Measurements from ENCODE around the gene AHI1.

- TF ChIP-seq EZH2 (IDR thresholded peaks at IDR 0.05; ENCODE audit: low read length, missing control alignments), result no peak
- no peak for TF ChIP-seq CTCF (conservative IDR thresholded peaks at IDR 0.05 in 1 of 2, IDR thresholded peaks at IDR 0.05 in 1 of 2; ENCODE audit: low read depth in 1 of 2, low read length in 2 of 2)
Measured at GRCh38 chr6:135304883-135305282, 192.7 kb downstream of the AHI1 start.
